Hypothalamus (tissue), 51 donors: ENCODE results near the gene TIMM44.

Experiments used
- DNase-seq, 51 donors: peaks; one replicate each; lab custom pipeline; 2025; lab: John Stamatoyannopoulos, UW

TIMM44 gene

DNA sequence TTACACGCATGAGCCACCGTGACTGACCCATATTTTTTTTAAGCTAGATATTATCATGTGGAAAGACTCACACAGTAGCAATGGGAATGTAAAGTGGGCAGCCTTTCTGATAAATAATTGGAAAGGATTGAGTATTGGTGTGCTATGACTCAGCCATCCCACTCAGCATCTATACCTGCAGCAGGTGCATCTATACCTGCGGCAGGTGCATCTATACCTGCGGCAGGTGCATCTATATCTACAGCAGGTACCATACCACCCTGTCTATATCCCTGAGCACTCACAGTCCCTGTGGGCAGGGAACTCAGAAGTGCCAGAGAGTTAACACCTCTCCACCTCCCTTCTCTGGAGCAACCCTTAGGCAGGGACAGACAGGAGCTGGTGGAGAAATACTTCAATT, 60.4 kb downstream of the TIMM44 start:
- DNase-seq: no peak

DNA sequence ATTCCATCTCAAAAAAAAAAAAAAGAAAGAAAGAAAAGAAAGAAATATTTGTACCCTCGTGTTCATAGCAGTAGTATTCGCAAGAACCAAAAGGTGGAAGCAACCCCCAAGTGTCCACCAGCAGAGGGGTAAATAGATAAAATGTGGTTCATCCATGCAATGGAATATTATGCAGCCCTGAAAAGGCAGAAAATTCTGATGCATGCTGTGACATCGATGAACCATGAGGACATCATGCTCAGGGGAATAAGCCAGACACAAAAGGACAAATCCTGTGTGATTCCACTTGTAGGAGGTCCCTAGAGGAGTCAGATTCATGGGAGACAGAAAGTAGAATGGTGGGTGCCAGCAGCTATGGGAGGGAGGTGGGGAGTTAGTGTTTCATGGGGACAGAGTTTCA, 61.6 kb downstream of the TIMM44 start:
- DNase-seq: no peak

DNA sequence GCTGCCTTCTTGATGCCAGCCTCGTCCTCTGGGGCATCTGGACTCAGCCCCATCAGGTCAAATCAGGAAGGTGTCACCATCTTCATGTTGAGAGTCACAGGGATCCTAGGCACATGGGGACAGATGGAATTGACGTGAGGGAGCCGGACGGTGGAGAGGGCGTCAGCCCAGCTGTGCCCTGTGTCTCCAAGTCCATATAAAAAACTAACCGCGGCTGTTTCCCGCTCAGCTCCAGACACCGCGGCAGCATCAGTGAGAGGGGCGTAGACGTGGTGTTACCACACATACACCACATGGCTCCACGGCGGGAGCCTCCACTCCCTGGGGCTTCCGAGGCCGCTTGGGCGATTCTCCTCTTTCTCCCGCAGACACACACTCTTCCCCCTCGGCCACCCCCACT, 63.6 kb downstream of the TIMM44 start:
- DNase-seq: no peak

DNA sequence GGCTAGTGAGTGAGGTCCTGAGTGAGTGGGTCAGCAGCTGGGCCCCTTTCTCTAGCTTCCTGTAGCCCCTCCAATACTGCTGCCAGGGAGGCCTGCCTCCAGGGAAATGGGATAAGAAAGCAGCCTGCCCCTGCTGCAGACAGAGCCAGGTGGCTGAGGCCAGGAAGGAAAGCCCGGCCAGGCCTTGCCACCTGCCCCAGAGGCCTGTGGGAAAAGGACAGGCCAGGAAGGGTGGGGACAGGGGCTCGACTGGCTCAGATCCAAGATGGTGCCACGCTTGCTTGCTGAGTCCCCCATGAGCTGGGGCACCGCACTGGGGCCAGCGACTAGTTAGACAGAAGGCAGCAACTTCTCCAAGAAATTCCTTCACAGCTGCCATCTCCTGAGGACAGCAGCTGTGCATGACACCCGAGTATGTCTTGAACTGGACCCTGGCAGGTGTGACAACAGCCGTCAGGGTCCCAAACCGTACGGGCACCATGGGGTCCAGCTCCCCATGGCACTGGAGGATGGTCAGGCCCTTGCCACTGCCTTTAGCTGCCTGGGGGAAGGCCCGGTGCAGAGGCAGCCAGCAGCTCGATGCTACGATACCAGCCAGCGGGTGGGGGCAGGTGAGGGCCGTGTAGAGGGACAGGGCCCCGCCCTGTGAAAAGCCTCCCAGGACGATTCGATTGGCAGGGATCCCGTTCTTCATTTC, 64.2 kb downstream of the TIMM44 start:
- no peak for DNase-seq

DNA sequence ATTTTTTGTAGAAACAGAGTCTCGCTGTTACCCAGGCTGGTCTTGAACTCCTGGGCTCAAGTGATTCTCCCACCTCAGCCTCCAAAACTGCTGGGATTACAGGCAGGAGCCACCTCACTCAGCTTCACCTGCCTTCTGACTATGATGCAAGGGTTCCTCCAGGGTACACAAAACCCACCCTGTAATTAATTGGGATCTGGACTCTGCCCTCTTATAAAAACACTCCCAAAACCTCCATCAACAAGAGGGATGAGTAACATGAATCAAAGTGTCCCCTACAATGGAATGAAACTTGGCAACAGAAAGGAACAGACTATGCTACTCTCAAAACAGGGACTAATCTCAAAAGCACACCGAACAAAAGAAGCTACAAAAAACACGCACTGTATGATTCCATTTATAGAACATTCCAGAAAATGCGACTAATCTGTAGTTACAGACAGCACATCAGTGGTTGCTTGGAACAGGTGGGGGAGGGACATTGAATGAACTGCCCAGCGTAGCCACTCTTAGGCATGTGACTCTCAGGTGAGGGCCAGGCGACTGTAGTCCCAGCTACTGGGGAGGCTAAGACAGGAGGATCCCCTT, 66.1 kb downstream of the TIMM44 start:
- DNase-seq: no peak
